ENCODE measurements around the gene RTKN2.
A peak's percentile ranks its signal among the peaks of the same experiment; 100 is the strongest.

RTKN2 gene

GRCh38 chr10:62224606-62225005 is 44.0 kb downstream of the RTKN2 start:
- peak; percentile 88 for DNase-seq

- DNase-seq: no peak
Observed at GRCh38 chr10:62217683-62218082, 51.0 kb downstream of the RTKN2 start.

- DNase-seq: no peak
Observed at GRCh38 chr10:62214364-62214874, 54.2 kb downstream of the RTKN2 start.

GRCh38 chr10:62205750-62206399 is 62.8 kb downstream of the RTKN2 start:
- no peak for DNase-seq

GRCh38 chr10:62199584-62199983 is 69.1 kb downstream of the RTKN2 start:
- DNase-seq: no peak

GRCh38 chr10:62196528-62196927 is 72.1 kb downstream of the RTKN2 start:
- DNase-seq: no peak

GRCh38 chr10:62195675-62195926 is 73.0 kb downstream of the RTKN2 start:
- no peak for DNase-seq

GRCh38 chr10:62194924-62195674 is 73.5 kb downstream of the RTKN2 start:
- no peak for DNase-seq

GRCh38 chr10:62193479-62193878 is 75.2 kb downstream of the RTKN2 start:
- no peak for DNase-seq

- DNase-seq: no peak
Observed at GRCh38 chr10:62189131-62189530, 79.5 kb downstream of the RTKN2 start.

- no peak for DNase-seq
Observed at GRCh38 chr10:62188021-62188616, 80.5 kb downstream of the RTKN2 start.

- DNase-seq: no peak
Observed at GRCh38 chr10:62186999-62187675, 81.5 kb downstream of the RTKN2 start.

- no peak for DNase-seq
Observed at GRCh38 chr10:62185919-62186692, 82.5 kb downstream of the RTKN2 start.

- DNase-seq: no peak
Observed at GRCh38 chr10:62183857-62184795, 84.5 kb downstream of the RTKN2 start.

GRCh38 chr10:62183442-62183841 is 85.2 kb downstream of the RTKN2 start:
- DNase-seq: no peak

GRCh38 chr10:62182595-62182994 is 86.0 kb downstream of the RTKN2 start:
- DNase-seq: no peak

- DNase-seq: no peak
Observed at GRCh38 chr10:62182171-62182570, 86.5 kb downstream of the RTKN2 start.

GRCh38 chr10:62180677-62181076 is 88.0 kb downstream of the RTKN2 start:
- no peak for DNase-seq

GRCh38 chr10:62178568-62178967 is 90.1 kb downstream of the RTKN2 start:
- no peak for DNase-seq

- no peak for DNase-seq
Observed at GRCh38 chr10:62177111-62177510, 91.5 kb downstream of the RTKN2 start.

- no peak for DNase-seq
Observed at GRCh38 chr10:62175251-62175650, 93.4 kb downstream of the RTKN2 start.
